Naive thymus-derived CD8-positive, alpha-beta T cell (primary cell): Measurements from ENCODE around the gene ATG10. TPM values are rescaled to one million over a fixed set of nuclear protein-coding genes. Genes with fewer than 3 reads are reported as not detected.
A peak's percentile ranks its signal among the peaks of the same experiment; 100 is the strongest.
"Not testable (repeated sequence)": the region's sequence is repeated elsewhere in the genome, so short reads cannot be mapped to it uniquely, and the experiment has no call there.

Experiments
- ATAC-seq, 2 donors: fragments of 150-1000 bp; cut with Tn5 transposase in 1 of 2; sonication (Bioruptor Pico), chemical (Tn5 transposase) in 1 of 2; 1 replicate in 1 of 2; 2 replicates in 1 of 2; pipeline ENCODE4 v1.10.0; 2021; ENCODE audit warnings: mild to moderate bottlenecking in 2 of 2, moderate library complexity in 2 of 2
- POLR2A ChIA-PET: fragments of 350-600 bp; sonication (Branson Sonifier 250); formaldehyde crosslinking; loops from one replicate; lab custom pipeline; 2021; ENCODE audit warnings: antibody characterized with exemption; lab: Charles Lee
- DNase-seq, 10 donors: peaks; one replicate each; pipeline versions ENCODE4 v3.0.0 to v3.0.0-alpha.2; 2020 to 2022
- H3K27ac Mint-ChIP-seq, 10 donors: one replicate each; pipeline ENCODE4 v1.8.0; 2020 to 2022; ENCODE audit warnings: mild to moderate bottlenecking in 10 of 10, mixed read lengths in 10 of 10, moderate library complexity in 4 of 10, inconsistent platforms in 1 of 10
- H3K27me3 Mint-ChIP-seq, 5 donors: one replicate each; pipeline ENCODE4 v1.8.0; 2021 to 2022; ENCODE audit warnings: mixed read lengths in 5 of 5
- H3K36me3 Mint-ChIP-seq, 3 donors: one replicate each; pipeline ENCODE4 v1.8.0; 2020 to 2022; ENCODE audit warnings: mixed read lengths in 3 of 3, mild to moderate bottlenecking in 2 of 3, inconsistent platforms in 1 of 3
- H3K4me1 Mint-ChIP-seq, 4 donors: one replicate each; pipeline ENCODE4 v1.8.0; 2021 to 2022; ENCODE audit warnings: mixed read lengths in 4 of 4
- H3K4me3 Mint-ChIP-seq, 10 donors: one replicate each; pipeline ENCODE4 v1.8.0; 2020 to 2022; ENCODE audit warnings: mild to moderate bottlenecking in 10 of 10, mixed read lengths in 10 of 10, moderate library complexity in 6 of 10, inconsistent platforms in 1 of 10
- H3K9me3 Mint-ChIP-seq, 9 donors: one replicate each; pipeline ENCODE4 v1.8.0; 2020 to 2022; ENCODE audit warnings: mixed read lengths in 9 of 9, mild to moderate bottlenecking in 3 of 9, inconsistent platforms in 1 of 9, moderate library complexity in 1 of 9
- polyA plus RNA-seq, 3 donors: library from polyadenylated mRNA; unstranded; fragments of 300-500 nt; fragmentation: Illumina TruSeq; gene quantifications; one replicate each; pipeline ENCODE4 v1.2.3, GENCODE V29; 2021
- total RNA-seq, 8 experiments: library from RNA in 2 of 8; stranded (reverse) in 2 of 8; gene quantifications; one replicate each; pipeline ENCODE4 v1.2.3 and lab custom pipeline; 2021 to 2026

Gene ATG10
- total and polyA plus RNA-seq, 5 experiments from 2014 or later, result 9.2 to 11.8 (median 9.8) TPM

- Mint-ChIP-seq H3K27me3 (no peaks in the 10 kb centered on the region), H3K27ac (peak overlapping the region in 2 of 10 donors; percentile 30 to 44), H3K36me3 (peaks cover 0 to 2% (median 0%) of the 10 kb centered on the region in 3 donors), H3K9me3 (peaks cover 0 to 10% (median 0%) of the 10 kb centered on the region in 9 donors), H3K4me1 (peaks cover 0 to 10% (median 3%) of the 10 kb centered on the region in 4 donors), H3K4me3 (no peak overlapping the region)
- DNase-seq, result no peak
- POLR2A ChIA-PET, result interaction anchor here (0.5 kb wide), 1 partner anchor 10 kb away, joined by 5 read pairs; no protein-coding TSS in a partner anchor
- no peak for ATAC-seq
Measured at GRCh38 chr5:82031220-82032119, 59.6 kb downstream of the ATG10 start.

GRCh38 chr5:82042894-82043293, 71.1 kb downstream of the ATG10 start:
- H3K27me3 Mint-ChIP-seq, H3K4me3 Mint-ChIP-seq, H3K4me1 Mint-ChIP-seq, ATAC-seq, POLR2A ChIA-PET, H3K27ac Mint-ChIP-seq, DNase-seq: not testable (repeated sequence)
- Mint-ChIP-seq H3K36me3 (peaks cover 12 to 37% (median 26%) of the 10 kb centered on the region in 3 donors), H3K9me3 (peaks cover 0 to 35% (median 16%) of the 10 kb centered on the region in 9 donors)

GRCh38 chr5:82044010-82044409, 72.2 kb downstream of the ATG10 start:
- ATAC-seq, result no peak
- peaks cover 0 to 30% (median 12%) of the 10 kb centered on the region in 9 donors for H3K9me3 Mint-ChIP-seq
- POLR2A ChIA-PET, result no interaction called here
- no peak for DNase-seq
- H3K36me3 Mint-ChIP-seq, result peaks cover 12 to 31% (median 26%) of the 10 kb centered on the region in 3 donors
- H3K4me1 Mint-ChIP-seq, result peaks cover 0 to 3% (median 0%) of the 10 kb centered on the region in 4 donors
- H3K27ac Mint-ChIP-seq, result no peak overlapping the region
- no peak overlapping the region for H3K4me3 Mint-ChIP-seq
- no peaks in the 10 kb centered on the region for H3K27me3 Mint-ChIP-seq

GRCh38 chr5:82045554-82046275, 73.9 kb downstream of the ATG10 start:
- POLR2A ChIA-PET, result no interaction called here
- ATAC-seq (no peak), DNase-seq (no peak)
- H3K27ac Mint-ChIP-seq, result no peak overlapping the region
- H3K36me3 Mint-ChIP-seq, result peaks cover 12 to 30% (median 26%) of the 10 kb centered on the region in 3 donors
- H3K27me3 Mint-ChIP-seq, result no peaks in the 10 kb centered on the region
- H3K9me3 Mint-ChIP-seq, result peaks cover 0 to 30% (median 13%) of the 10 kb centered on the region in 9 donors
- H3K4me1 Mint-ChIP-seq, result peaks cover 0 to 3% (median 0%) of the 10 kb centered on the region in 4 donors
- H3K4me3 Mint-ChIP-seq, result no peak overlapping the region

GRCh38 chr5:82046276-82046647, 74.4 kb downstream of the ATG10 start:
- no peak overlapping the region for H3K27ac Mint-ChIP-seq

GRCh38 chr5:82050955-82051354, 79.1 kb downstream of the ATG10 start:
- Mint-ChIP-seq H3K4me3 (no peak overlapping the region), H3K27me3 (no peaks in the 10 kb centered on the region), H3K36me3 (peaks cover 0 to 7% (median 7%) of the 10 kb centered on the region in 3 donors), H3K9me3 (peaks cover 0 to 10% (median 0%) of the 10 kb centered on the region in 9 donors), H3K27ac (no peak overlapping the region), H3K4me1 (peaks cover 2 to 15% (median 10%) of the 10 kb centered on the region in 4 donors)
- DNase-seq (no peak), ATAC-seq (no peak)
- POLR2A ChIA-PET, result no interaction called here

More at GRCh38 chr5:82046276-82046647, 74.4 kb downstream of the ATG10 start:
- no peak for DNase-seq
- Mint-ChIP-seq H3K27me3 (no peaks in the 10 kb centered on the region), H3K9me3 (peaks cover 0 to 30% (median 13%) of the 10 kb centered on the region in 9 donors), H3K36me3 (peaks cover 12 to 30% (median 26%) of the 10 kb centered on the region in 3 donors), H3K4me1 (peaks cover 0 to 3% (median 2%) of the 10 kb centered on the region in 4 donors), H3K4me3 (no peak overlapping the region)
- POLR2A ChIA-PET, result no interaction called here
- no peak for ATAC-seq

- peaks cover 0 to 3% (median 0%) of the 10 kb centered on the region in 3 donors for H3K36me3 Mint-ChIP-seq
- peaks cover 2 to 15% (median 10%) of the 10 kb centered on the region in 4 donors for H3K4me1 Mint-ChIP-seq
- H3K27ac Mint-ChIP-seq, result peak overlapping the region in 1 of 10 donors; percentile 61
- POLR2A ChIA-PET, result no interaction called here
- ATAC-seq, result no peak
- no peak overlapping the region for H3K4me3 Mint-ChIP-seq
- no peaks in the 10 kb centered on the region for H3K27me3 Mint-ChIP-seq
- H3K9me3 Mint-ChIP-seq, result peaks cover 0 to 2% (median 0%) of the 10 kb centered on the region in 9 donors
- no peak for DNase-seq
Measured at GRCh38 chr5:82054004-82054710, 82.3 kb downstream of the ATG10 start.

GRCh38 chr5:82057051-82057450, 85.2 kb downstream of the ATG10 start:
- no peak overlapping the region for H3K27ac Mint-ChIP-seq
- H3K9me3 Mint-ChIP-seq, result no peaks in the 10 kb centered on the region
- peaks cover 0 to 7% (median 7%) of the 10 kb centered on the region in 3 donors for H3K36me3 Mint-ChIP-seq
- DNase-seq (no peak), ATAC-seq (no peak)
- H3K27me3 Mint-ChIP-seq, result no peaks in the 10 kb centered on the region
- POLR2A ChIA-PET, result no interaction called here
- no peak overlapping the region for H3K4me3 Mint-ChIP-seq
- peaks cover 2 to 20% (median 9%) of the 10 kb centered on the region in 4 donors for H3K4me1 Mint-ChIP-seq

- peak overlapping the region in 2 of 10 donors; percentile 74 to 87 for H3K27ac Mint-ChIP-seq
- no peak overlapping the region for H3K4me3 Mint-ChIP-seq
- no peak for ATAC-seq
- H3K9me3 Mint-ChIP-seq, result no peaks in the 10 kb centered on the region
- DNase-seq, result no peak
- H3K4me1 Mint-ChIP-seq, result peaks cover 2 to 17% (median 7%) of the 10 kb centered on the region in 4 donors
- H3K27me3 Mint-ChIP-seq, result no peaks in the 10 kb centered on the region
- peaks cover 0 to 7% (median 7%) of the 10 kb centered on the region in 3 donors for H3K36me3 Mint-ChIP-seq
- POLR2A ChIA-PET, result no interaction called here
Measured at GRCh38 chr5:82058710-82059109, 86.9 kb downstream of the ATG10 start.

- H3K36me3 Mint-ChIP-seq, result no peaks in the 10 kb centered on the region
- POLR2A ChIA-PET, result no interaction called here
- H3K27ac Mint-ChIP-seq, result peak overlapping the region in 3 of 10 donors; percentile 14 to 57 (median 15)
- H3K4me1 Mint-ChIP-seq, result peaks cover 0 to 9% (median 4%) of the 10 kb centered on the region in 4 donors
- DNase-seq, result no peak
- no peaks in the 10 kb centered on the region for H3K9me3 Mint-ChIP-seq
- no peak for ATAC-seq
- H3K4me3 Mint-ChIP-seq, result no peak overlapping the region
- no peaks in the 10 kb centered on the region for H3K27me3 Mint-ChIP-seq
Measured at GRCh38 chr5:82066791-82067190, 95.0 kb downstream of the ATG10 start.

- POLR2A ChIA-PET, H3K9me3 Mint-ChIP-seq, H3K4me1 Mint-ChIP-seq, H3K36me3 Mint-ChIP-seq, H3K27me3 Mint-ChIP-seq, ATAC-seq, DNase-seq: not testable (repeated sequence)
- peak overlapping the region in 8 of 10 donors; percentile 20 to 79 (median 64) for H3K27ac Mint-ChIP-seq
- peak overlapping the region in 9 of 10 donors; percentile 29 to 81 (median 73) for H3K4me3 Mint-ChIP-seq
Measured at GRCh38 chr5:82068042-82068441, 96.2 kb downstream of the ATG10 start.

- peak; percentile 73 to 76 for ATAC-seq
- H3K27ac Mint-ChIP-seq, result peak overlapping the region in 9 of 10 donors; percentile 7 to 83 (median 57)
- H3K9me3 Mint-ChIP-seq, result no peaks in the 10 kb centered on the region
- peaks cover 0 to 9% (median 4%) of the 10 kb centered on the region in 4 donors for H3K4me1 Mint-ChIP-seq
- peak overlapping the region; percentile 41 to 81 (median 74) for H3K4me3 Mint-ChIP-seq
- POLR2A ChIA-PET, result no interaction called here
- no peaks in the 10 kb centered on the region for H3K27me3 Mint-ChIP-seq
- no peaks in the 10 kb centered on the region for H3K36me3 Mint-ChIP-seq
- peak in 3 of 10 donors; percentile 30 to 51 (median 50) for DNase-seq
Measured at GRCh38 chr5:82068723-82069122, 96.9 kb downstream of the ATG10 start.
